GM12872 (cell line): ENCODE data around the gene NCK1.

ENCODE experiments used
- CTCF ChIP-seq: IDR thresholded peaks from 3 replicates; pipeline ENCODE4 v1.5.1; 2011; ENCODE audit warnings: low read depth, mild to moderate bottlenecking, low read length, moderate library complexity; ENCODE audit not compliant: insufficient read depth

The NCK1 gene

GRCh38 chr3:136946978-136947377 is 85.0 kb downstream of the NCK1 start:
- TF ChIP-seq CTCF: no peak

GRCh38 chr3:136947477-136947876 is 85.5 kb downstream of the NCK1 start:
- TF ChIP-seq CTCF: no peak

GRCh38 chr3:136949146-136949545 is 87.1 kb downstream of the NCK1 start:
- no peak for TF ChIP-seq CTCF

- no peak for TF ChIP-seq CTCF
Measured at GRCh38 chr3:136949708-136950107, 87.7 kb downstream of the NCK1 start.

GRCh38 chr3:136950623-136951022 is 88.6 kb downstream of the NCK1 start:
- TF ChIP-seq CTCF: no peak

- no peak for TF ChIP-seq CTCF
Measured at GRCh38 chr3:136952292-136952691, 90.3 kb downstream of the NCK1 start.

GRCh38 chr3:136954251-136954650 is 92.2 kb downstream of the NCK1 start:
- TF ChIP-seq CTCF: no peak
